Sigmoid colon (tissue), 7 donors: ENCODE data around the gene CDH23. TPM values are rescaled to one million over a fixed set of nuclear protein-coding genes. Genes with fewer than 3 reads are reported as not detected.

Experiments
- DNase-seq: peaks from one replicate; pipeline ENCODE4 v3.0.0-alpha.2; 2019
- H3K27ac ChIP-seq, 4 donors: fragments of 200-600 bp; sonication (generic); one replicate each; pipeline ENCODE4 v1.5.1; 2016 to 2019; ENCODE audit warnings: mild to moderate bottlenecking in 1 of 4
- H3K27me3 ChIP-seq, 3 donors: fragments of 200-600 bp; sonication (generic); one replicate each; pipeline ENCODE4 v1.5.1; 2019; ENCODE audit warnings: mild to moderate bottlenecking in 1 of 3
- H3K36me3 ChIP-seq, 4 donors: fragments of 200-600 bp; sonication (generic); one replicate each; pipeline ENCODE4 v1.5.1; 2016 to 2019
- H3K4me1 ChIP-seq, 4 donors: fragments of 200-600 bp; sonication (generic); one replicate each; pipeline ENCODE4 v1.5.1; 2017 to 2019
- H3K4me3 ChIP-seq, 4 donors: fragments of 200-600 bp; sonication (generic); one replicate each; pipeline ENCODE4 v1.5.1; 2017 to 2019; ENCODE audit warnings: mild to moderate bottlenecking in 2 of 4, moderate library complexity in 1 of 4
- H3K9me3 ChIP-seq, 4 donors: fragments of 200-600 bp in 3 of 4; sonication (generic) in 3 of 4; one replicate each; pipeline versions ENCODE4 v1.5.1 to v1.6.1; 2013 to 2019
- CTCF ChIP-seq, 4 experiments: fragments of 450-650 bp in 3 of 4; fragments of 200-600 bp in 1 of 4; IDR thresholded peaks; one replicate each; pipeline ENCODE4 v1.5.1; 2016 to 2019; ENCODE audit warnings: antibody characterized with exemption in 4 of 4, mild to moderate bottlenecking in 3 of 4, moderate library complexity in 2 of 4
- EP300 ChIP-seq, 4 donors: sonication (generic); formaldehyde crosslinking; IDR thresholded peaks; one replicate each; pipeline ENCODE4 v1.6.1; 2017; ENCODE audit warnings: antibody characterized with exemption in 4 of 4
- POLR2A ChIP-seq, 2 donors: fragments of 450-650 bp; IDR thresholded peaks; one replicate each; pipeline ENCODE4 v1.6.1; 2016; ENCODE audit warnings: antibody characterized with exemption in 2 of 2, mild to moderate bottlenecking in 2 of 2, moderate library complexity in 2 of 2
- POLR2AphosphoS5 ChIP-seq, 4 donors: sonication (generic); formaldehyde crosslinking; IDR thresholded peaks; one replicate each; pipeline ENCODE4 v1.6.1; 2017; ENCODE audit warnings: antibody characterized with exemption in 4 of 4
- WGBS, 2 donors: extraction: QIAGEN DNeasy Blood & Tissue Kit; methylation state at CpG; one replicate each; pipeline ENCODE4 v1.1.7; 2013; 5-methylcytosine and 5-hydroxymethylcytosine counted together
- intact Hi-C: fragments of 100-400 bp; cut with DNase I; formaldehyde crosslinking; loops from one replicate; pipeline ENCODE4 v1.15.1; 2023
- polyA plus RNA-seq, 3 donors: library from polyadenylated mRNA; stranded (reverse); fragments of 200-250 nt; gene quantifications; one replicate each; pipeline ENCODE4 v1.2.3, GENCODE V29; 2013
- total RNA-seq, 4 donors: library from RNA; depleted of rRNA; stranded (reverse); fragments of >200 nt; gene quantifications; one replicate each; pipeline ENCODE4 v1.1.0, GENCODE V29; 2016
- donor health status: healthy with polysubstance abuse.
- donor health status: Bipolar disorder and iron deficiency.
- donor health status: healthy.

The CDH23 gene
- total and polyA plus RNA-seq, 7 donors, result 1.5 to 7.2 (median 3.0) TPM

GRCh38 chr10:71842422-71842821 is 445.7 kb downstream of the CDH23 start:
- no peak for DNase-seq
- TF ChIP-seq EP300 (IDR thresholded peaks at IDR 0.05) (no peak), POLR2A (IDR thresholded peaks at IDR 0.05) (no peak)
- Histone ChIP-seq H3K27me3 (no peaks in the 10 kb centered on the region), H3K27ac (no peak overlapping the region), H3K4me1 (peaks cover 0 to 87% (median 79%) of the 10 kb centered on the region in 4 donors), H3K9me3 (no peaks in the 10 kb centered on the region), H3K4me3 (no peak overlapping the region), H3K36me3 (no peaks in the 10 kb centered on the region)
- intact Hi-C loops, result no loop called here
- WGBS, 2 donors, result 68 to 89% methylated on average over 2 of the region's 2 CpGs

GRCh38 chr10:71842856-71843686 is 446.4 kb downstream of the CDH23 start:
- H3K36me3 ChIP-seq, result no peaks in the 10 kb centered on the region
- H3K27me3 ChIP-seq, result no peaks in the 10 kb centered on the region
- no peak overlapping the region for H3K27ac ChIP-seq
- H3K4me3 ChIP-seq, result no peak overlapping the region
- H3K4me1 ChIP-seq, result peaks cover 0 to 87% (median 79%) of the 10 kb centered on the region in 4 donors
- no peaks in the 10 kb centered on the region for H3K9me3 ChIP-seq
- 87% methylated on average over 14 of the region's 14 CpGs for WGBS, 2 donors
- intact Hi-C loops, result no loop called here
- TF ChIP-seq EP300 (IDR thresholded peaks at IDR 0.05) (no peak), POLR2A (IDR thresholded peaks at IDR 0.05) (no peak), POLR2AphosphoS5 (IDR thresholded peaks at IDR 0.05) (no peak), CTCF (IDR thresholded peaks at IDR 0.05) (no peak)
- DNase-seq, result no peak

GRCh38 chr10:71844084-71844483 is 447.4 kb downstream of the CDH23 start:
- DNase-seq, result no peak
- Histone ChIP-seq H3K4me1 (peaks cover 0 to 87% (median 79%) of the 10 kb centered on the region in 4 donors), H3K9me3 (no peaks in the 10 kb centered on the region), H3K4me3 (no peak overlapping the region), H3K27ac (no peak overlapping the region), H3K27me3 (no peaks in the 10 kb centered on the region), H3K36me3 (no peaks in the 10 kb centered on the region)
- 70 to 79% methylated on average over 2 of the region's 2 CpGs for WGBS, 2 donors
- intact Hi-C loops, result no loop called here
- no peak for TF ChIP-seq CTCF (IDR thresholded peaks at IDR 0.05)
- no peak for TF ChIP-seq POLR2A (IDR thresholded peaks at IDR 0.05)
- TF ChIP-seq POLR2AphosphoS5 (IDR thresholded peaks at IDR 0.05), result no peak
- TF ChIP-seq EP300 (IDR thresholded peaks at IDR 0.05), result no peak

GRCh38 chr10:71844695-71845094 is 448.0 kb downstream of the CDH23 start:
- Histone ChIP-seq H3K4me1 (peaks cover 0 to 87% (median 79%) of the 10 kb centered on the region in 4 donors), H3K4me3 (no peak overlapping the region), H3K9me3 (no peaks in the 10 kb centered on the region), H3K27ac (no peak overlapping the region), H3K36me3 (no peaks in the 10 kb centered on the region), H3K27me3 (no peaks in the 10 kb centered on the region)
- 58 to 90% methylated on average over 2 of the region's 2 CpGs for WGBS, 2 donors
- intact Hi-C loops, result no loop called here
- no peak for TF ChIP-seq EP300 (IDR thresholded peaks at IDR 0.05)
- TF ChIP-seq CTCF (IDR thresholded peaks at IDR 0.05), result no peak
- no peak for TF ChIP-seq POLR2A (IDR thresholded peaks at IDR 0.05)
- TF ChIP-seq POLR2AphosphoS5 (IDR thresholded peaks at IDR 0.05), result no peak
- DNase-seq, result no peak

- H3K36me3 ChIP-seq, result no peaks in the 10 kb centered on the region
- H3K4me1 ChIP-seq, result peaks cover 0 to 84% (median 74%) of the 10 kb centered on the region in 4 donors
- TF ChIP-seq EP300 (IDR thresholded peaks at IDR 0.05) (no peak), POLR2AphosphoS5 (IDR thresholded peaks at IDR 0.05) (no peak), POLR2A (IDR thresholded peaks at IDR 0.05) (no peak), CTCF (IDR thresholded peaks at IDR 0.05) (no peak)
- intact Hi-C loops, result no loop called here
- DNase-seq, result no peak
- no peaks in the 10 kb centered on the region for H3K9me3 ChIP-seq
- H3K4me3 ChIP-seq, result no peak overlapping the region
- no peaks in the 10 kb centered on the region for H3K27me3 ChIP-seq
- no peak overlapping the region for H3K27ac ChIP-seq
- 91 to 92% methylated on average over 11 of the region's 11 CpGs for WGBS, 2 donors
Observed at GRCh38 chr10:71845410-71846405, 449.0 kb downstream of the CDH23 start.
